HepG2 (cell line): ENCODE data around the gene CLIP2. TPM values are rescaled to one million over a fixed set of nuclear protein-coding genes. Genes with fewer than 3 reads are reported as not detected.

ENCODE experiments used
- AGO1 ChIP-seq: fragments of 200-400 bp; formaldehyde crosslinking; IDR thresholded peaks from 2 replicates; pipeline ENCODE4 v1.6.1; 2017; ENCODE audit warnings: mild to moderate bottlenecking, low read depth, low read length, moderate library complexity; ENCODE audit not compliant: poor library complexity, severe bottlenecking
- ARID4A ChIP-seq: sonication (generic); formaldehyde crosslinking; IDR thresholded peaks from 2 replicates; pipeline ENCODE4 v1.5.0; 2020; ENCODE audit warnings: mild to moderate bottlenecking, missing genetic modification reagents, borderline replicate concordance
- ATF7-NPFF ChIP-seq: sonication (generic); formaldehyde crosslinking; IDR thresholded peaks from 2 replicates; pipeline ENCODE4 v1.8.1; 2023; ENCODE audit warnings: mild to moderate bottlenecking, low read depth, missing genetic modification reagents, moderate library complexity
- CERS6 ChIP-seq: sonication (generic); formaldehyde crosslinking; IDR thresholded peaks from 2 replicates; pipeline ENCODE4 v1.5.0; 2020; ENCODE audit warnings: missing genetic modification reagents
- GATAD1 ChIP-seq: IDR thresholded peaks from 2 replicates; pipeline ENCODE4 v1.6.1; 2016; ENCODE audit warnings: missing genetic modification reagents, missing compliant biosample characterization
- HNRNPL ChIP-seq: fragments of 200-400 bp; formaldehyde crosslinking; IDR thresholded peaks from 2 replicates; pipeline ENCODE4 v1.6.1; 2017; ENCODE audit warnings: mild to moderate bottlenecking, low read depth, low read length
- MAX ChIP-seq: IDR thresholded peaks from 2 replicates; pipeline ENCODE4 v1.6.1; 2012; ENCODE audit warnings: inconsistent platforms
- SNAPC2 ChIP-seq: sonication (generic); formaldehyde crosslinking; IDR thresholded peaks from 2 replicates; pipeline ENCODE4 v1.8.1; 2022; ENCODE audit warnings: mild to moderate bottlenecking, missing genetic modification reagents
- SOX5 ChIP-seq: IDR thresholded peaks from 2 replicates; pipeline ENCODE4 v1.6.1; 2016; ENCODE audit warnings: borderline replicate concordance
- ZBTB7B ChIP-seq: sonication (generic); formaldehyde crosslinking; IDR thresholded peaks from 2 replicates; pipeline ENCODE4 v1.4.0; 2020; ENCODE audit warnings: missing genetic modification reagents
- ZNF687 ChIP-seq: sonication (generic); formaldehyde crosslinking; IDR thresholded peaks from 2 replicates; pipeline ENCODE4 v1.5.1; 2020; ENCODE audit warnings: mild to moderate bottlenecking, missing genetic modification reagents, moderate library complexity
- polyA plus RNA-seq, 8 experiments: library from polyadenylated mRNA; depleted of rRNA in 3 of 8; stranded (reverse) in 7 of 8; unstranded in 1 of 8; fragments of >200 nt; fragmentation: Illumina TruSeq in 4 of 8; extraction: Trizol in 4 of 8; gene quantifications; 2 replicates each; pipeline versions ENCODE4 v1.2.1 to v1.2.3, GENCODE V29; 2011 to 2016; ENCODE audit warnings: low read depth in 4 of 8, missing spikeins in 1 of 8, mixed read lengths in 1 of 8; ENCODE audit not compliant: insufficient read depth in 1 of 8
- total RNA-seq, 5 experiments: library from RNA; depleted of rRNA; stranded (reverse); fragments of >200 nt; fragmentation: Illumina TruSeq; extraction: Trizol; gene quantifications; 2 replicates each; pipeline ENCODE4 v1.2.3, GENCODE V29; 2016; ENCODE audit warnings: low read depth in 1 of 5
- TF ChIP-seq, protein P1 (sequence below): sonication (generic); formaldehyde crosslinking; IDR thresholded peaks from 2 replicates; pipeline ENCODE4 v1.9.0; 2022; ENCODE audit warnings: low read depth, missing genetic modification reagents
- TF ChIP-seq, protein P2 (sequence below): sonication (generic); formaldehyde crosslinking; IDR thresholded peaks from 2 replicates; pipeline ENCODE4 v1.8.0; 2022; ENCODE audit warnings: mild to moderate bottlenecking, missing genetic modification reagents, moderate library complexity
- TF ChIP-seq, protein P3 (sequence below): sonication (generic); formaldehyde crosslinking; IDR thresholded peaks from 2 replicates; pipeline ENCODE4 v1.4.0; 2020; ENCODE audit warnings: missing genetic modification reagents

CLIP2 gene
- total and polyA plus RNA-seq, 2 of the 13 experiments (the other 11 are each of a cell fraction or from before 2014, with no cell fraction given) = 6.5 to 17.4 TPM

DNA sequence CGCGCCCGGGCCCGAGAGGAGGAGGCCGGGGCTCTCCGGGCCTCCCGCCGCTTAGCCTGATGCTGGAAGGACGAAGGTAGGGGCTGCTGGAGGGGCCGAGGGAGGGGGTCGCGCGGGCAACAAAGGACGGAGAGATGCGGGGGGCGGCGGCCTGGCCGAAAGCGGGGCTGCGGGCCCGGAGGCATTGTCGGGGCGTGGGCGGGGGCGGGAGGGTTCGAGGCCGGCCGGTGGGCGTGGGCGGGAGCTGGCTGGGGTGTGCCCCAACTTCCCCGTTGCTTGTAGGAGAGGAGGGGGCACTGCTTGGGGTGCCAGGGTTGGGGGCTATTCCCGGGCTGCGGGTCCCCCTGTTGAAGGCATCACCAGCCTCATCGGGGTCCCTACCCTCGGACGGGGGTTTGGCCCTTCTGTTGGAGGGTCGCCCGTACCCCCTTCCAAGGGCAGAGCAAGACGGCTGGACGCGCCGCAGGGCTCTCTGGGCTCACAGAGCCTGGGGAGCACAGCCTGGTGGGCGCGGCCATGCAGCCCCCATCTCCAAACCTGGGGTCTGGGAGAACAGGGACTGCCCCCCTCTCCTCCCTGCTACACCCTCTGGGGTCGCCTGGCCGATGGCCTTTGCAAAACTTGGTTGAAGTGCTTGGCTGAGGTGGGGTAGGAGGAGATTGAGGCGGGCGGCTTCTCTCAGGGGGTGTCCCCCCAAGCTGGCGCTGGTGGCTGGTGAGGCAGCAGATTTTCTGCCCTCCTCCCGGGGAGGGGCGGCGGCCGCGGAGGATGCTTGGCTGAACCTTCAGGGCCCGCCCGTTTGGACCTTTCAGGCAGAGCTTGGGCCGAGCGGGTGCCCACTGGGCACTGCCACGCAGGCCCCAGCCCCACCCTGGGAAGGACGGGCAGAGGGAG, 699 bp downstream of the CLIP2 start (continued):
- TF ChIP-seq, protein P1, sequence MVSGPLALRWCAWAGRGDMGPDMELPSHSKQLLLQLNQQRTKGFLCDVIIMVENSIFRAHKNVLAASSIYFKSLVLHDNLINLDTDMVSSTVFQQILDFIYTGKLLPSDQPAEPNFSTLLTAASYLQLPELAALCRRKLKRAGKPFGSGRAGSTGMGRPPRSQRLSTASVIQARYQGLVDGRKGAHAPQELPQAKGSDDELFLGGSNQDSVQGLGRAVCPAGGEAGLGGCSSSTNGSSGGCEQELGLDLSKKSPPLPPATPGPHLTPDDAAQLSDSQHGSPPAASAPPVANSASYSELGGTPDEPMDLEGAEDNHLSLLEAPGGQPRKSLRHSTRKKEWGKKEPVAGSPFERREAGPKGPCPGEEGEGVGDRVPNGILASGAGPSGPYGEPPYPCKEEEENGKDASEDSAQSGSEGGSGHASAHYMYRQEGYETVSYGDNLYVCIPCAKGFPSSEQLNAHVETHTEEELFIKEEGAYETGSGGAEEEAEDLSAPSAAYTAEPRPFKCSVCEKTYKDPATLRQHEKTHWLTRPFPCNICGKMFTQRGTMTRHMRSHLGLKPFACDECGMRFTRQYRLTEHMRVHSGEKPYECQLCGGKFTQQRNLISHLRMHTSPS = 0 out of 2 replicates have a peak, but pooled peaks have one; percentile 24
- no peak for TF ChIP-seq GATAD1
- peak; percentile 39 for TF ChIP-seq ARID4A (CRISPR knock-in tag)
- peak; percentile 25; the same call in 1 of the 2 replicates for TF ChIP-seq ZBTB7B
- TF ChIP-seq AGO1 = peak; percentile 37
- TF ChIP-seq HNRNPL = peak; percentile 99
- TF ChIP-seq ATF7-NPFF (CRISPR knock-in tag) = 0 out of 2 replicates have a peak, but pooled peaks have one; percentile 32
- TF ChIP-seq, protein P2, sequence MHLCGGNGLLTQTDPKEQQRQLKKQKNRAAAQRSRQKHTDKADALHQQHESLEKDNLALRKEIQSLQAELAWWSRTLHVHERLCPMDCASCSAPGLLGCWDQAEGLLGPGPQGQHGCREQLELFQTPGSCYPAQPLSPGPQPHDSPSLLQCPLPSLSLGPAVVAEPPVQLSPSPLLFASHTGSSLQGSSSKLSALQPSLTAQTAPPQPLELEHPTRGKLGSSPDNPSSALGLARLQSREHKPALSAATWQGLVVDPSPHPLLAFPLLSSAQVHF = no peak
- peak; percentile 7; the same call in 1 of the 2 replicates for TF ChIP-seq MAX
- no peak for TF ChIP-seq SOX5
- TF ChIP-seq, protein P3, sequence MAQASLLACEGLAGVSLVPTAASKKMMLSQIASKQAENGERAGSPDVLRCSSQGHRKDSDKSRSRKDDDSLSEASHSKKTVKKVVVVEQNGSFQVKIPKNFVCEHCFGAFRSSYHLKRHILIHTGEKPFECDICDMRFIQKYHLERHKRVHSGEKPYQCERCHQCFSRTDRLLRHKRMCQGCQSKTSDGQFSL (CRISPR knock-in tag) = 0 out of 2 replicates have a peak, but pooled peaks have one; percentile 47
- TF ChIP-seq CERS6 = no peak
- TF ChIP-seq ZNF687 (CRISPR knock-in tag) = peak; percentile 35; the same call in 1 of the 2 replicates
- 0 out of 2 replicates have a peak, but pooled peaks have one; percentile 32 for TF ChIP-seq SNAPC2 (CRISPR knock-in tag)
